ENCODE data around the gene SETSIP. TPM values are rescaled to one million over a fixed set of nuclear protein-coding genes. Genes with fewer than 3 reads are reported as not detected.
"Not testable (repeated sequence)": the region's sequence is repeated elsewhere in the genome, so short reads cannot be mapped to it uniquely, and the experiment has no call there.

Gene SETSIP
- total RNA-seq, 1 donor from 2014 or later, result not detected

- intact Hi-C loops (cut with micrococcal nuclease), result no loop called here
- no peak for TF ChIP-seq CTCF (IDR thresholded peaks at IDR 0.05; ENCODE audit: borderline replicate concordance)
- no peak for DNase-seq
- H3K9me3 ChIP-seq (replicated peaks), result no peaks in the 10 kb centered on the region
- peaks cover 28% of the 10 kb centered on the region for H3K27me3 ChIP-seq (ENCODE audit: low read depth)
- no peak overlapping the region for H3K27ac ChIP-seq (replicated peaks)
- peak overlapping the region; percentile 72 for H3K4me3 ChIP-seq
- H3K4me1 ChIP-seq, result peaks cover 12% of the 10 kb centered on the region
- H3K36me3 ChIP-seq, result no peaks in the 10 kb centered on the region
Observed at GRCh38 chr1:92029241-92029922, 45.8 kb downstream of the SETSIP start.

DNA sequence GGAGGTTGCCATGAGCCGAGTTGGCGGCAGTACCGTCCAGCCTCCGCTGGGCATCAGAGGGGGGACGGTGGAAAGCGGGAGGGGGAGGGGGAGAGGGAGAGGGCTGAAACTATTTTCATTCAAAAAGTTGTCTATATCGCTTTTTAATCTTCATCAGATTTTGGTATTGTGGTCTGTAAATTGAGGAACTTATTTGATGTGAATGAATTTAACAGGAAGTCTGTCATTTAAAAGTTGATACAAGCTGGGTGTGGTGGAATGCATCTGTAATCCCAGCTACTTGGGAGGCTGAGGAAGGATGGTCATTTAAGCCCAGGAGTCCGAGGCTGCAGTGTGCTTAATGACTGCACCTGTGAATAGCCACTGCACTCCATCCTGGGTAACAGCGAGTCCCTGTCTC lies 48.4 kb downstream of the SETSIP start:
- Histone ChIP-seq H3K36me3 (no peaks in the 10 kb centered on the region), H3K4me3 (no peak overlapping the region), H3K27ac (replicated peaks) (no peak overlapping the region), H3K9me3 (replicated peaks) (peaks cover 5% of the 10 kb centered on the region), H3K27me3 (ENCODE audit: low read depth) (peaks cover 28% of the 10 kb centered on the region), H3K4me1 (peaks cover 12% of the 10 kb centered on the region)
- intact Hi-C loops (cut with micrococcal nuclease), result no loop called here
- no peak for TF ChIP-seq CTCF (IDR thresholded peaks at IDR 0.05; ENCODE audit: borderline replicate concordance)
- no peak for DNase-seq

GRCh38 chr1:92026042-92026441 lies 49.2 kb downstream of the SETSIP start:
- H3K9me3 ChIP-seq (replicated peaks); H3K36me3 ChIP-seq; H3K4me3 ChIP-seq; DNase-seq; intact Hi-C loops (cut with micrococcal nuclease); H3K27ac ChIP-seq (replicated peaks): not testable (repeated sequence)
- Histone ChIP-seq H3K4me1 (peaks cover 12% of the 10 kb centered on the region), H3K27me3 (ENCODE audit: low read depth) (peaks cover 28% of the 10 kb centered on the region)

Other genes with a start within 250 kb of the SETSIP start
- 24.6 TPM for gene TGFBR3, start 189.3 kb downstream of the SETSIP start, total RNA-seq
- gene BRDT, start 126.0 kb downstream of the SETSIP start, total RNA-seq, result not detected
- 0.19 TPM for gene EPHX4, start 45.4 kb downstream of the SETSIP start, total RNA-seq
- gene BTBD8, start 4.9 kb upstream of the SETSIP start, total RNA-seq, result 4.0 TPM
- gene C1orf146, start 142.5 kb upstream of the SETSIP start, total RNA-seq, result not detected
- 6.2 TPM for gene GLMN, start 223.6 kb upstream of the SETSIP start, total RNA-seq
- 25.3 TPM for gene RPAP2, start 223.6 kb upstream of the SETSIP start, total RNA-seq

All from left ventricle myocardium inferior (tissue), 1 donor.